HG03175 (cell line): ENCODE data around the gene FOXO3.
"Not testable (repeated sequence)": the region's sequence is repeated elsewhere in the genome, so short reads cannot be mapped to it uniquely, and the experiment has no call there.

Source experiments
- ATAC-seq: cut with Tn5 transposase; IDR thresholded peaks from one replicate; pipeline ENCODE4 v1.9.1; 2021; ENCODE audit warnings: mild to moderate bottlenecking, moderate library complexity; ENCODE audit not compliant: unreplicated experiment

The FOXO3 gene

GRCh38 chr6:108555399-108556052, 5.2 kb upstream of the FOXO3 start:
- no peak for ATAC-seq

- ATAC-seq, result no peak
Observed at GRCh38 chr6:108556250-108556649, 4.5 kb upstream of the FOXO3 start.

- no peak for ATAC-seq
Observed at GRCh38 chr6:108556866-108557493, 3.7 kb upstream of the FOXO3 start.

GRCh38 chr6:108557494-108558371, 3.0 kb upstream of the FOXO3 start:
- no peak for ATAC-seq

GRCh38 chr6:108558372-108559096, 2.2 kb upstream of the FOXO3 start:
- ATAC-seq, result peak; percentile 70

GRCh38 chr6:108559097-108559883, 1.4 kb upstream of the FOXO3 start:
- peak; percentile 39 for ATAC-seq

GRCh38 chr6:108559884-108560462, 744 bp upstream of the FOXO3 start:
- ATAC-seq, result peak; percentile 3

GRCh38 chr6:108561309-108561647, 561 bp downstream of the FOXO3 start:
- ATAC-seq, result not testable (repeated sequence)

- no peak for ATAC-seq
Observed at GRCh38 chr6:108561742-108562502, 1.2 kb downstream of the FOXO3 start.

- no peak for ATAC-seq
Observed at GRCh38 chr6:108562503-108562993, 1.8 kb downstream of the FOXO3 start.

GRCh38 chr6:108563292-108563691, 2.6 kb downstream of the FOXO3 start:
- no peak for ATAC-seq

- no peak for ATAC-seq
Observed at GRCh38 chr6:108564178-108564577, 3.5 kb downstream of the FOXO3 start.

- peak; percentile 86 for ATAC-seq
Observed at GRCh38 chr6:108565091-108565766, 4.5 kb downstream of the FOXO3 start.

GRCh38 chr6:108565893-108566292, 5.2 kb downstream of the FOXO3 start:
- peak; percentile 35 for ATAC-seq

GRCh38 chr6:108566406-108566805, 5.7 kb downstream of the FOXO3 start:
- ATAC-seq, result no peak

GRCh38 chr6:108568101-108568500, 7.4 kb downstream of the FOXO3 start:
- no peak for ATAC-seq

- ATAC-seq, result no peak
Observed at GRCh38 chr6:108568551-108569305, 8.0 kb downstream of the FOXO3 start.

GRCh38 chr6:108570517-108570916, 9.8 kb downstream of the FOXO3 start:
- ATAC-seq, result no peak
